K562 (cell line): Measurements from ENCODE around the gene NRG3. TPM values are rescaled to one million over a fixed set of nuclear protein-coding genes. Genes with fewer than 3 reads are reported as not detected.

ENCODE experiments used
- ATAC-seq: fragments of 200-7000 bp; cut with Tn5 transposase; 3 replicates; pipeline ENCODE4 v1.9.1; 2020; ENCODE audit warnings: moderate library complexity
- BruUV-seq: library from RNA; stranded (reverse); fragments of 400-500 nt; replicated peaks from 2 replicates; lab custom pipeline; 2021; lab: Mats Ljungman, UMichigan
- CTCF ChIA-PET: fragments of 300-600 bp; formaldehyde crosslinking; extraction: SDS; loops from one replicate; lab custom pipeline; 2021; ENCODE audit warnings: low intra/inter-chr PET ratio; lab: Yijun Ruan, JAX
- POLR2A ChIA-PET: fragments of 300-600, 350-650 bp; sonication (Branson Sonifier 250); formaldehyde crosslinking; extraction: SDS; loops from one replicate; lab custom pipeline; 2021; ENCODE audit warnings: antibody characterized with exemption, inconsistent platforms; lab: Yijun Ruan, JAX
- DNase-seq, 4 experiments: peaks; one replicate each; pipeline versions ENCODE4 v3.0.0 to v3.0.0-alpha.2; 2011 to 2018; ENCODE audit warnings: low spot score in 3 of 4, mixed read lengths in 3 of 4; ENCODE audit errors: extremely low read depth in 1 of 4
- FAIRE-seq: peaks from 2 replicates; lab custom pipeline; 2011; peaks lifted over from hg19 to GRCh38; lab: Jason Lieb, UNC
- H2AFZ ChIP-seq: 2 replicates; pipeline ENCODE4 v1.6.0; 2011; ENCODE audit warnings: low read depth, low read length, control low read depth, inconsistent platforms
- H3K27ac ChIP-seq: fragments of 200-600 bp; 3 replicates; pipeline ENCODE4 v1.8.0; 2011; ENCODE audit warnings: low read depth, mild to moderate bottlenecking, control low read depth, inconsistent platforms, low read length, moderate library complexity, mixed read lengths; ENCODE audit errors: extremely low read depth
- H3K27me3 ChIP-seq, 2 experiments: fragments of 300-600 bp in 1 of 2; 2 replicates in 1 of 2; 3 replicates in 1 of 2; pipeline versions ENCODE4 v1.6.0 to v1.8.0; 2011; ENCODE audit warnings: inconsistent platforms in 2 of 2, low read length in 2 of 2, mild to moderate bottlenecking in 1 of 2, mixed read lengths in 1 of 2, moderate library complexity in 1 of 2; ENCODE audit not compliant: control insufficient read depth in 2 of 2, insufficient read depth in 2 of 2
- H3K36me3 ChIP-seq: fragments of 300-600 bp; 3 replicates; pipeline ENCODE4 v1.8.0; 2011; ENCODE audit warnings: mild to moderate bottlenecking, low read length, inconsistent platforms; ENCODE audit not compliant: control insufficient read depth, insufficient read depth
- H3K4me1 ChIP-seq, 2 experiments: fragments of 200-600 bp in 1 of 2; replicated peaks in 1 of 2; 2 replicates in 1 of 2; 3 replicates in 1 of 2; pipeline versions ENCODE4 v1.5.1 to v1.8.0; 2011; ENCODE audit warnings: inconsistent platforms in 2 of 2, low read length in 2 of 2, mild to moderate bottlenecking in 1 of 2, mixed read lengths in 1 of 2, moderate library complexity in 1 of 2; ENCODE audit not compliant: control insufficient read depth in 2 of 2, insufficient read depth in 2 of 2
- H3K4me2 ChIP-seq: 2 replicates; pipeline ENCODE4 v1.6.1; 2011; ENCODE audit warnings: low read length, control low read depth, inconsistent platforms, mixed read lengths; ENCODE audit not compliant: insufficient read depth
- H3K4me3 ChIP-seq: fragments of 200-600 bp; sonication (generic), shearing (Covaris generic); 2 replicates; pipeline ENCODE4 v1.5.1; 2016; ENCODE audit warnings: control low read depth, inconsistent platforms
- H3K79me2 ChIP-seq: fragments of 200-600 bp; 3 replicates; pipeline ENCODE4 v1.8.0; 2011; ENCODE audit warnings: low read length, inconsistent platforms; ENCODE audit not compliant: control insufficient read depth, insufficient read depth
- H3K9ac ChIP-seq, 2 experiments: 2 replicates each; pipeline versions ENCODE4 v1.6.0 to v1.6.1; 2011; ENCODE audit warnings: low read depth in 2 of 2, low read length in 2 of 2, control low read depth in 1 of 2, inconsistent platforms in 1 of 2, mild to moderate bottlenecking in 1 of 2, mixed read lengths in 1 of 2; ENCODE audit not compliant: insufficient read depth in 1 of 2
- H3K9me1 ChIP-seq: one replicate; pipeline ENCODE4 v1.6.0; 2011; ENCODE audit warnings: inconsistent platforms, mild to moderate bottlenecking, low read length, moderate library complexity; ENCODE audit not compliant: control insufficient read depth, insufficient read depth
- H3K9me3 ChIP-seq: replicated peaks from 2 replicates; pipeline ENCODE4 v1.5.1; 2011; ENCODE audit warnings: low read depth, low read length, inconsistent platforms; ENCODE audit not compliant: control insufficient read depth, insufficient read depth
- H4K20me1 ChIP-seq: replicated peaks from 2 replicates; pipeline ENCODE4 v1.6.1; 2011; ENCODE audit warnings: low read length, inconsistent platforms, mixed read lengths; ENCODE audit not compliant: control insufficient read depth, insufficient read depth
- FOXJ3 ChIP-seq: sonication (generic); formaldehyde crosslinking; IDR thresholded peaks from 2 replicates; pipeline ENCODE4 v1.4.0; 2020; ENCODE audit warnings: mild to moderate bottlenecking, missing genetic modification reagents
- IFI16 ChIP-seq: fragments of 250-450 bp; sonication (Bioruptor Pico); IDR thresholded peaks from 2 replicates; pipeline ENCODE4 v2.1.2; 2022; ENCODE audit warnings: mild to moderate bottlenecking, inconsistent platforms
- POLR2AphosphoS5 ChIP-seq: IDR thresholded peaks from 2 replicates; pipeline ENCODE4 v1.6.1; 2011; ENCODE audit warnings: mild to moderate bottlenecking, low read depth, low read length, moderate library complexity; ENCODE audit not compliant: control insufficient read depth, insufficient read depth
- POLR2H ChIP-seq: IDR thresholded peaks from 2 replicates; pipeline ENCODE4 v1.6.1; 2016; ENCODE audit warnings: missing genetic modification characterization, low read depth, mild to moderate bottlenecking, control low read depth, missing compliant biosample characterization, moderate library complexity
- ZNF830 ChIP-seq: fragments of 250-450 bp; sonication (Bioruptor Pico); IDR thresholded peaks from 2 replicates; pipeline ENCODE4 v1.5.0; 2021; ENCODE audit warnings: mild to moderate bottlenecking
- WGBS: fragments of 100-300 bp; shearing (Covaris generic); methylation state at CpG from one replicate; pipeline ENCODE4 v1.1.6; 2016; ENCODE audit warnings: low coverage, mixed read lengths; ENCODE audit not compliant: insufficient coverage; ENCODE audit errors: missing lambda C conversion rate; 5-methylcytosine and 5-hydroxymethylcytosine counted together
- in situ Hi-C: fragments of 300-500 bp; cut with MboI; formaldehyde crosslinking; loops from 4 replicates; pipeline ENCODE4 v1.15.0; 2018; ENCODE audit warnings: inconsistent platforms, mixed read lengths
- intact Hi-C: fragments of 100-400 bp; cut with micrococcal nuclease; formaldehyde crosslinking; loops from 2 replicates; pipeline ENCODE4 v1.14.2; 2022
- polyA plus RNA-seq, 8 experiments: library from polyadenylated mRNA; depleted of rRNA in 4 of 8; stranded (reverse) in 5 of 8; unstranded in 3 of 8; fragments of >200 nt; fragmentation: Nextera tagmentation in 2 of 8; fragmentation: Illumina TruSeq in 1 of 8; extraction: Ambion mirVana in 2 of 8; extraction: Trizol in 1 of 8; gene quantifications; 2 replicates each; pipeline versions ENCODE4 v1.2.1 to v1.2.3, GENCODE V29; 2011 to 2014; ENCODE audit warnings: inconsistent platforms in 1 of 8, missing spikeins in 1 of 8
- total RNA-seq, 7 experiments: library from RNA; depleted of rRNA in 6 of 7; stranded (reverse); fragments of >200 nt in 6 of 7; fragmentation: Illumina TruSeq in 2 of 7; extraction: Trizol in 2 of 7; gene quantifications; 2 replicates each; pipeline versions ENCODE4 v1.2.1 to v1.2.3, GENCODE V29; 2011 to 2021; ENCODE audit warnings: low replicate concordance in 1 of 7
- TF ChIP-seq, protein P1 (sequence below), 2 experiments: IDR thresholded peaks; 2 replicates each; pipeline ENCODE4 v1.6.1; 2012; ENCODE audit warnings: improper control_type of control experiment in 2 of 2, low read depth in 2 of 2, low read length in 2 of 2, borderline replicate concordance in 1 of 2

NRG3 gene
- total and polyA plus RNA-seq, 9 of the 15 experiments (the other 6 are each of a cell fraction or from before 2014, with no cell fraction given): not detected

DNA sequence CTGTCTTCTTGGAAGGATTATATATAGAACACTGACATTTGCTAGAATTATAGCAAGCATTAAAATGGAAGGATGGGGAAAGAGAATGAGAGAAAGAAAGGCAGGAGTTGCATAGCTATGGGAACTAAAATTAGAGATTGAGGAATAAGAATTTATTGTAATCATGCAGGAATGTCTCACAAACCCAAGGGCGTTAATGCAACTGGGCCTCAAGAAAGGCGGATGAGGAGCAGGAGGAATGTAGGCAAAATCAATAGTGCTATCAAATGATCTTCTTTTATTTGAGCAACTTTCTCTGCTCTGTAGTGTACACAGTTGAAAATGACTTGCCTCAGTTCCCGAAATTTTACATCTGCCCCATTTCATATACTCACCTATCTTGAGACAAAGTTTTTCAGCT is 1132.5 kb downstream of the NRG3 start:
- H3K4me3 ChIP-seq: no peak overlapping the region
- no peaks in the 10 kb centered on the region; the same call in 1 of the 2 replicates for H3K9me3 ChIP-seq
- no peaks in the 10 kb centered on the region for H3K79me2 ChIP-seq
- in situ Hi-C loops: no loop called here
- ChIA-PET POLR2A (no interaction called here), CTCF (no interaction called here)
- TF ChIP-seq POLR2AphosphoS5 (no peak), FOXJ3 (CRISPR knock-in tag) (no peak), ZNF830 (CRISPR knock-in tag) (no peak), POLR2H (tag) (no peak), IFI16 (CRISPR knock-in tag) (no peak)
- TF ChIP-seq, protein P1, sequence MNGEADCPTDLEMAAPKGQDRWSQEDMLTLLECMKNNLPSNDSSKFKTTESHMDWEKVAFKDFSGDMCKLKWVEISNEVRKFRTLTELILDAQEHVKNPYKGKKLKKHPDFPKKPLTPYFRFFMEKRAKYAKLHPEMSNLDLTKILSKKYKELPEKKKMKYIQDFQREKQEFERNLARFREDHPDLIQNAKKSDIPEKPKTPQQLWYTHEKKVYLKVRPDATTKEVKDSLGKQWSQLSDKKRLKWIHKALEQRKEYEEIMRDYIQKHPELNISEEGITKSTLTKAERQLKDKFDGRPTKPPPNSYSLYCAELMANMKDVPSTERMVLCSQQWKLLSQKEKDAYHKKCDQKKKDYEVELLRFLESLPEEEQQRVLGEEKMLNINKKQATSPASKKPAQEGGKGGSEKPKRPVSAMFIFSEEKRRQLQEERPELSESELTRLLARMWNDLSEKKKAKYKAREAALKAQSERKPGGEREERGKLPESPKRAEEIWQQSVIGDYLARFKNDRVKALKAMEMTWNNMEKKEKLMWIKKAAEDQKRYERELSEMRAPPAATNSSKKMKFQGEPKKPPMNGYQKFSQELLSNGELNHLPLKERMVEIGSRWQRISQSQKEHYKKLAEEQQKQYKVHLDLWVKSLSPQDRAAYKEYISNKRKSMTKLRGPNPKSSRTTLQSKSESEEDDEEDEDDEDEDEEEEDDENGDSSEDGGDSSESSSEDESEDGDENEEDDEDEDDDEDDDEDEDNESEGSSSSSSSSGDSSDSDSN (IDR thresholded peaks at IDR 0.05; ENCODE audit: borderline replicate concordance in 1 of 2, low read depth in 2 of 2, low read length in 2 of 2): no peak
- DNase-seq (no peak), FAIRE-seq (no peak), ATAC-seq (no peak)
- BruUV-seq: no TSS peak
- no peak overlapping the region for H3K4me2 ChIP-seq
- H2AFZ ChIP-seq: no peak overlapping the region
- no peak overlapping the region for H3K9ac ChIP-seq
- H3K36me3 ChIP-seq: no peaks in the 10 kb centered on the region
- 0% methylated on average over 3 of the region's 3 CpGs for WGBS
- intact Hi-C loops: no loop called here
- H3K27ac ChIP-seq: no peak overlapping the region
- H4K20me1 ChIP-seq: no peaks in the 10 kb centered on the region
- no peaks in the 10 kb centered on the region for H3K27me3 ChIP-seq
- H3K9me1 ChIP-seq: no peaks in the 10 kb centered on the region
- H3K4me1 ChIP-seq: no peaks in the 10 kb centered on the region
